ENCODE measurements around the gene FREY1. TPM values are rescaled to one million over a fixed set of nuclear protein-coding genes. Genes with fewer than 3 reads are reported as not detected.

The FREY1 gene
- total RNA-seq, 2 donors from 2014 or later, result 0.59 to 2.8 TPM

DNA sequence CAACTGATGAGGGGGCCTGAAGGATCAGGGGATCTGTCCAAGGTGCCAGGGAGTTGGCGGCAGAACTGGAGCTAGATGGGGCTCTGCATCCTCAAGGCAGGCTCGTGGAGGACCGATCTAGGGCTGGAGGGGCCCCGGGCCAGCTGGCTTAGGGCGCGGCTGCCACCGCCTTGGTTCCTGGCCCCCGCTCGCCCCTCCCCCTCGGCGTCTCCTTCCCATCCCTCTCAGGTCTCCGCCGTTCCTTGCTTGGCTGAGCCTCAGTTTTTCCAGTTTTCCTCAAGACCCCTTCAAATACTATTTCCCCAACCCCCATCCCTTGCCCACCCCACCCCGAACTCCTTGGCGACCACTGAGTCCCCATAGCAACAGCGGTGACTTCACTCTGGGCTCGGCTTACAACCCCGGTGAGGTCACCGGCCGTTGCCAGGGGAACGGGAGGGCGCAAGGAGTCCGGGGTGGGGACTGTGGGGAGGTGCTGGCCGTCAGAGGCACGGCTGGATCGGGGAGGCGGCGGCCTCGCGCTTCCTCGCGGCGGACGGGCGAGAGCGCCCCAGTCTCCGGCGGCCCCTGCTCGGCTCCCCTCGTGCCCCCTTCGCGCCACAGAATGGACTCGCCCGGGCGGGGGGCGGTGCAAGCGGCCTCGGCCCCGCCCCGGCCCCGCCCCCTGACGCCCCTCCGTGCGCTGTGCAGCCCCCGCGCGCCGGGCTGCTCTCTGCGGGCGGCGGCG lies 7.5 kb downstream of the FREY1 start:
- Histone ChIP-seq H3K27me3 (replicated peaks; ENCODE audit: insufficient read depth) (no peaks in the 10 kb centered on the region), H3K4me3 (peak overlapping the region; percentile 31 to 49), H3K36me3 (no peaks in the 10 kb centered on the region), H3K27ac (peak overlapping the region; percentile 34 to 72), H3K9me3 (no peaks in the 10 kb centered on the region), H3K4me1 (replicated peaks) (peaks cover 5% of the 10 kb centered on the region)
- intact Hi-C loops (cut with DNase I), result no loop called here
- TF ChIP-seq POLR2A (IDR thresholded peaks at IDR 0.05), result no peak
- peak; percentile 12 for TF ChIP-seq POLR2AphosphoS5 (IDR thresholded peaks at IDR 0.05)
- TF ChIP-seq, protein P1, sequence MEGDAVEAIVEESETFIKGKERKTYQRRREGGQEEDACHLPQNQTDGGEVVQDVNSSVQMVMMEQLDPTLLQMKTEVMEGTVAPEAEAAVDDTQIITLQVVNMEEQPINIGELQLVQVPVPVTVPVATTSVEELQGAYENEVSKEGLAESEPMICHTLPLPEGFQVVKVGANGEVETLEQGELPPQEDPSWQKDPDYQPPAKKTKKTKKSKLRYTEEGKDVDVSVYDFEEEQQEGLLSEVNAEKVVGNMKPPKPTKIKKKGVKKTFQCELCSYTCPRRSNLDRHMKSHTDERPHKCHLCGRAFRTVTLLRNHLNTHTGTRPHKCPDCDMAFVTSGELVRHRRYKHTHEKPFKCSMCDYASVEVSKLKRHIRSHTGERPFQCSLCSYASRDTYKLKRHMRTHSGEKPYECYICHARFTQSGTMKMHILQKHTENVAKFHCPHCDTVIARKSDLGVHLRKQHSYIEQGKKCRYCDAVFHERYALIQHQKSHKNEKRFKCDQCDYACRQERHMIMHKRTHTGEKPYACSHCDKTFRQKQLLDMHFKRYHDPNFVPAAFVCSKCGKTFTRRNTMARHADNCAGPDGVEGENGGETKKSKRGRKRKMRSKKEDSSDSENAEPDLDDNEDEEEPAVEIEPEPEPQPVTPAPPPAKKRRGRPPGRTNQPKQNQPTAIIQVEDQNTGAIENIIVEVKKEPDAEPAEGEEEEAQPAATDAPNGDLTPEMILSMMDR (IDR thresholded peaks at IDR 0.05), result no peak
- peak; percentile 61 for DNase-seq (ENCODE audit: low spot score)
- 0% methylated on average over 25 of the region's 62 CpGs for WGBS

DNA sequence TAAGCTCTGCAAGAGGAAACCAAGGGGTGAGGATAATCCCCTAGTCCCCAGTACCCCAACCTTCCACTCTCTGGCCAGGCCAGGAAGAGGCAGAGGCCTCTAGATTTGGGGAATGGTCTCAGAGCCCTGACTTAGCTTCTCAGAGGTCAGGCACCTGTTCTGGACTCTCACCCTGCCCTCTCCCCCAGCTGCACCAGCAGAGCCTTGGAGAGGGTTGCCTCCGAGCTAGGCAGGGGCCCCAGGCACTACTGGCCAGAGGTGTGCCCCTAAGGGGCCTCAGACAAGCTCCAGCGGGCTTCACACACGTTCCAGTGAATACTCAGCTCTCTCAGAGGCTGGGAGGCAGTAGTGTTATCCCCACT lies 8.0 kb downstream of the FREY1 start:
- no peak for DNase-seq (ENCODE audit: low spot score)
- Histone ChIP-seq H3K36me3 (no peaks in the 10 kb centered on the region), H3K9me3 (no peaks in the 10 kb centered on the region), H3K27me3 (replicated peaks; ENCODE audit: insufficient read depth) (no peaks in the 10 kb centered on the region), H3K4me1 (replicated peaks) (peaks cover 5% of the 10 kb centered on the region), H3K4me3 (peak overlapping the region in 1 of 2 donors; percentile 31), H3K27ac (peak overlapping the region in 1 of 2 donors; percentile 34)
- intact Hi-C loops (cut with DNase I), result no loop called here
- TF ChIP-seq, protein P1 (IDR thresholded peaks at IDR 0.05), result no peak
- TF ChIP-seq POLR2A (IDR thresholded peaks at IDR 0.05) (no peak), POLR2AphosphoS5 (IDR thresholded peaks at IDR 0.05) (no peak)
- WGBS, result 10% methylated on average over 3 of the region's 3 CpGs

DNA sequence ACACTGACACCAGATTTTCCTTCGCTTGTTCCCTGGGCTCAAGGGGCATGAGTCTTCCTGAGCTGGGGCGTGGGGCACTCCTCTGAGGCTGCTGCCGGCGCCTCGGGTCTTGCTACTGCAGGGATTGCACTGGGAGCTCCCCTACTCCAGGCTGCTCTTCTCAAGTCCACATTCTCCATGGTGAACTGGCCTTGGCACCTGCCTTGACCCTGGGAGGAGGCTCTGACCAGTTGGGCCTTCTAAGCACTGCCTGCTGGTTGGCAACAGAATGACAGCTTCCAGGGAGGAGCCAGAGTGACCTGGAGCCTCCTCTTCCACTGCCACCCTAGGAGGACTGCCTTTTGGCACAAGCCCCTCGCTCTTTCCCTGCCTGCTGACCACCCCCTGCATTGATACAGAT lies 9.5 kb downstream of the FREY1 start:
- no peak overlapping the region for H3K27ac ChIP-seq
- H3K9me3 ChIP-seq, result no peaks in the 10 kb centered on the region
- intact Hi-C loops (cut with DNase I), result no loop called here
- no peaks in the 10 kb centered on the region for H3K36me3 ChIP-seq
- WGBS, result 94% methylated on average over 6 of the region's 6 CpGs
- peaks cover 5% of the 10 kb centered on the region for H3K4me1 ChIP-seq (replicated peaks)
- TF ChIP-seq, protein P1 (IDR thresholded peaks at IDR 0.05), result no peak
- TF ChIP-seq POLR2AphosphoS5 (IDR thresholded peaks at IDR 0.05), result no peak
- TF ChIP-seq POLR2A (IDR thresholded peaks at IDR 0.05), result no peak
- no peak overlapping the region for H3K4me3 ChIP-seq
- no peak for DNase-seq (ENCODE audit: low spot score)
- no peaks in the 10 kb centered on the region for H3K27me3 ChIP-seq (replicated peaks; ENCODE audit: insufficient read depth)

DNA sequence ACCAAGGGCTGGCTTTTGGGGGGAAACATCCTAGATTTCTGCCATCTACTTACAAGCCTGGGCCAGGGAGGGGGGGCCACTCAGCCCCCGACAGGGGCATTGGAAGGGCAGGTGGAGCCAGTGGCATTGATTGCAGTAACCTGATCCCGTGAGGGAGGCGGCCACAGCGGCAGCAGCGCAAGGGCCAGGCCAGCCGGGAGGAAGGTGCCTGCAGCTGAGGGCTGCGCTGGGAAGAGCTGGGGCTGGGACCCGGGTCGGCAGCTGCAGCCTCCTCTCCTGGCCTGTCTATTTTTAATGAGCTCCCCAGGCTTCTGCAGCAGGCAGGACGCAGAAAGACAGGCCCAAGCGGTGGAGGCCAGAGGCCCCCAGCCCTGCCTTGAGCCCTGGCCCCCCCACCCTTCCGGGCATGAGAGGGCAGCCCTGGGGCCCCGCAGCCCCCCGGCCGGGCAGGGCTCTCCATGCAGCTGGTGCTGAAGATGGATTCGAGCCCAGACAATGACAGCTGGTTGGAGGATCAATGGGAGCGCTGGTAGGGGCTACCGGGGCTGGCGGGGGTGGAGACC lies 10.6 kb downstream of the FREY1 start:
- WGBS, result 22% methylated on average over 19 of the region's 19 CpGs
- H3K4me3 ChIP-seq, result no peak overlapping the region
- H3K36me3 ChIP-seq, result no peaks in the 10 kb centered on the region
- no peak for DNase-seq (ENCODE audit: low spot score)
- no peak overlapping the region for H3K27ac ChIP-seq
- no peaks in the 10 kb centered on the region for H3K27me3 ChIP-seq (replicated peaks; ENCODE audit: insufficient read depth)
- intact Hi-C loops (cut with DNase I), result no loop called here
- H3K9me3 ChIP-seq, result no peaks in the 10 kb centered on the region
- peaks cover 5% of the 10 kb centered on the region for H3K4me1 ChIP-seq (replicated peaks)
- no peak for TF ChIP-seq POLR2AphosphoS5 (IDR thresholded peaks at IDR 0.05)
- no peak for TF ChIP-seq POLR2A (IDR thresholded peaks at IDR 0.05)
- TF ChIP-seq, protein P1 (IDR thresholded peaks at IDR 0.05), result no peak
